Ovary (tissue), 3 donors: ENCODE results near the gene KAT6B.

ENCODE experiments used
- EP300 ChIP-seq: sonication (generic); formaldehyde crosslinking; IDR thresholded peaks from one replicate; pipeline ENCODE4 v1.6.1; 2017; ENCODE audit warnings: antibody characterized with exemption
- POLR2A ChIP-seq: fragments of 450-650 bp; IDR thresholded peaks from one replicate; pipeline ENCODE4 v1.6.1; 2017; ENCODE audit warnings: antibody characterized with exemption, mild to moderate bottlenecking, moderate library complexity
- TF ChIP-seq, protein P1 (sequence below), 3 donors: fragments of 450-650 bp in 2 of 3; fragments of 200-600 bp in 1 of 3; IDR thresholded peaks; one replicate each; pipeline versions ENCODE4 v1.5.1 to v1.8.0; 2016 to 2022; ENCODE audit warnings: antibody characterized with exemption in 3 of 3, mild to moderate bottlenecking in 1 of 3
- donor health status: DM: no; HTN: no; CAD: no.

DNA sequence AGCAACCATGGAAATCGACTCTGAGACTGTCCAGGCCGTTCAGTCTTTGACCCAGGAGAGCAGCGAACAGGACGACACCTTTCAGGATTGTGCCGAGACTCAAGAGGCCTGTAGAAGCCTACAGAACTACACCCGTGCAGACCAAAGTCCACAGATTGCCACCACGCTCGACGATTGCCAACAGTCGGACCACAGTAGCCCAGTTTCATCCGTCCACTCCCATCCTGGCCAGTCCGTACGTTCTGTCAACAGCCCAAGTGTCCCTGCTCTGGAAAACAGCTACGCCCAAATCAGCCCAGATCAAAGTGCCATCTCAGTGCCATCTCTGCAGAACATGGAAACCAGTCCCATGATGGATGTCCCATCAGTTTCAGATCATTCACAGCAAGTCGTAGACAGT is 203.0 kb downstream of the KAT6B start:
- TF ChIP-seq, protein P1, sequence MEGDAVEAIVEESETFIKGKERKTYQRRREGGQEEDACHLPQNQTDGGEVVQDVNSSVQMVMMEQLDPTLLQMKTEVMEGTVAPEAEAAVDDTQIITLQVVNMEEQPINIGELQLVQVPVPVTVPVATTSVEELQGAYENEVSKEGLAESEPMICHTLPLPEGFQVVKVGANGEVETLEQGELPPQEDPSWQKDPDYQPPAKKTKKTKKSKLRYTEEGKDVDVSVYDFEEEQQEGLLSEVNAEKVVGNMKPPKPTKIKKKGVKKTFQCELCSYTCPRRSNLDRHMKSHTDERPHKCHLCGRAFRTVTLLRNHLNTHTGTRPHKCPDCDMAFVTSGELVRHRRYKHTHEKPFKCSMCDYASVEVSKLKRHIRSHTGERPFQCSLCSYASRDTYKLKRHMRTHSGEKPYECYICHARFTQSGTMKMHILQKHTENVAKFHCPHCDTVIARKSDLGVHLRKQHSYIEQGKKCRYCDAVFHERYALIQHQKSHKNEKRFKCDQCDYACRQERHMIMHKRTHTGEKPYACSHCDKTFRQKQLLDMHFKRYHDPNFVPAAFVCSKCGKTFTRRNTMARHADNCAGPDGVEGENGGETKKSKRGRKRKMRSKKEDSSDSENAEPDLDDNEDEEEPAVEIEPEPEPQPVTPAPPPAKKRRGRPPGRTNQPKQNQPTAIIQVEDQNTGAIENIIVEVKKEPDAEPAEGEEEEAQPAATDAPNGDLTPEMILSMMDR (IDR thresholded peaks at IDR 0.05) = no peak
- TF ChIP-seq POLR2A = no peak
- no peak for TF ChIP-seq EP300
